Globus pallidus (tissue), 1 donor: Measurements from ENCODE around the gene KRT81.
"Not testable (repeated sequence)": the region's sequence is repeated elsewhere in the genome, so short reads cannot be mapped to it uniquely, and the experiment has no call there.

Experiments
- DNase-seq: peaks from one replicate; pipeline ENCODE4 v3.0.0-alpha.2; 2015; ENCODE audit warnings: low spot score

KRT81 gene

GRCh38 chr12:52241205-52241842 lies 50.0 kb downstream of the KRT81 start:
- DNase-seq: no peak

GRCh38 chr12:52240247-52240646 lies 51.1 kb downstream of the KRT81 start:
- not testable (repeated sequence) for DNase-seq

GRCh38 chr12:52239767-52240166 lies 51.6 kb downstream of the KRT81 start:
- no peak for DNase-seq

- DNase-seq: no peak
Observed at GRCh38 chr12:52238916-52239646, 52.3 kb downstream of the KRT81 start.

- no peak for DNase-seq
Observed at GRCh38 chr12:52238207-52238840, 53.0 kb downstream of the KRT81 start.

GRCh38 chr12:52236386-52237050 lies 54.8 kb downstream of the KRT81 start:
- no peak for DNase-seq
